ENCODE data around the gene CDH13. TPM values are rescaled to one million over a fixed set of nuclear protein-coding genes. Genes with fewer than 3 reads are reported as not detected.
A peak's percentile ranks its signal among the peaks of the same experiment; 100 is the strongest.

Gene CDH13
- total and polyA plus RNA-seq, 2 of the 8 experiments (the other 6 are each of a cell fraction or from before 2014, with no cell fraction given), result 2.3 to 2.4 TPM

DNA sequence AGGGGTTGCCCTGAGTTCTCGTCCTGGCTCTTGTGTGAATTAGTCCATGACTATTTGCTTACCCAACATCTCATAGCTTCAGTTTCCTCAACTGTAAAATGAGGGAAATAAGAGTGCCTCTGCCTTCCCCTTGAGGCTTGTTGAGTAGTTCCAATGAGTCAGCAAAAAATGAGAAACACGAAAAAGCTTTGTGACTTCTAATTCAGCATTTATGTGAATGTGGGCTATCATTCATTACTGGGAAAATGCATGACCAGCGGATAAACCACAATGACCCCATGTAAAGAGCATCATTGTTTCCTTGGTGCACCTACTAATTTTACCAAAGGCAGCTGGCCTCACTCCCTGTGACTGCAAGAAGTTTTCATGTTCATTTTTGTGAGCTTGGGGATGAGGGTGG is 806.4 kb downstream of the CDH13 start:
- Histone ChIP-seq H2AK5ac (ENCODE audit: low read depth, low read length) (no peak overlapping the region), H4K20me1 (replicated peaks in 1 of 2; ENCODE audit: control insufficient read depth in 1 of 2, insufficient read depth in 2 of 2, low read length in 2 of 2) (peaks cover 0 to 2% of the 10 kb centered on the region in 2 experiments), H3K9me3 (ENCODE audit: insufficient read depth in 2 of 2, low read depth in 1 of 2, low read length in 1 of 2) (no peaks in the 10 kb centered on the region), H3K4me3 (ENCODE audit: extremely low read depth in 1 of 4, insufficient read depth in 2 of 4, low read depth in 3 of 4, low read length in 4 of 4) (no peak overlapping the region), H3K36me3 (ENCODE audit: control insufficient read depth in 2 of 4, insufficient read depth in 4 of 4, low read length in 3 of 4) (no peaks in the 10 kb centered on the region), H3K9ac (replicated peaks in 1 of 4; ENCODE audit: extremely low read depth in 1 of 4, low read depth in 3 of 4, low read length in 3 of 4) (no peak overlapping the region), H2BK120ac (replicated peaks; ENCODE audit: low read depth, low read length) (no peak overlapping the region), H3K79me1 (ENCODE audit: low read depth, low read length) (no peaks in the 10 kb centered on the region), H3K79me2 (ENCODE audit: control insufficient read depth in 1 of 2, insufficient read depth in 2 of 2, low read length in 2 of 2) (no peaks in the 10 kb centered on the region), H3K4me1 (replicated peaks in 1 of 4; ENCODE audit: control insufficient read depth in 3 of 4, insufficient read depth in 4 of 4, low read length in 3 of 4) (no peaks in the 10 kb centered on the region), H4K5ac (ENCODE audit: insufficient read length, low read depth, low read length) (no peak overlapping the region), H4K91ac (replicated peaks; ENCODE audit: insufficient read length, low read length) (no peak overlapping the region), H4K8ac (ENCODE audit: extremely low read depth, insufficient read depth, low read length) (no peak overlapping the region), H2AFZ (ENCODE audit: low read length) (no peak overlapping the region), H2BK15ac (ENCODE audit: low read length) (no peak overlapping the region), H3K14ac (ENCODE audit: insufficient read length) (no peak overlapping the region), H3K18ac (ENCODE audit: extremely low read depth, low read length) (no peak overlapping the region), H3K56ac (replicated peaks; ENCODE audit: insufficient read length, low read depth, low read length) (no peak overlapping the region), H2BK20ac (ENCODE audit: low read length) (no peak overlapping the region), H3K27me3 (replicated peaks in 1 of 4; ENCODE audit: control insufficient read depth in 3 of 4, extremely low read depth in 1 of 4, insufficient read depth in 3 of 4, low read length in 3 of 4) (0 out of 7 replicates have a peak, but pooled peaks cover 0 to 2% (median 0%) of the 10 kb centered on the region in 4 experiments), H2BK12ac (ENCODE audit: low read depth, low read length) (no peak overlapping the region), H3K4me2 (ENCODE audit: insufficient read depth in 1 of 2, low read depth in 2 of 2, low read length in 2 of 2) (no peak overlapping the region), H2BK5ac (ENCODE audit: low read depth, low read length) (no peak overlapping the region), H3K4ac (replicated peaks; ENCODE audit: insufficient read length, low read depth, low read length) (no peak overlapping the region), H3K23me2 (ENCODE audit: low read depth, low read length) (no peaks in the 10 kb centered on the region; the same call in 1 of the 2 replicates), H3K23ac (ENCODE audit: insufficient read length) (no peak overlapping the region), H3K27ac (ENCODE audit: low read depth, low read length) (no peak overlapping the region)
- POLR2A ChIA-PET (ENCODE audit: partially characterized antibody), result no interaction called here
- whole genome bisulfite sequencing, 2 experiments (ENCODE audit: extremely low coverage in 1 of 2, insufficient coverage in 1 of 2, insufficient read length in 1 of 2, insufficient replicate concordance in 2 of 2, low coverage in 1 of 2, low lambda C conversion rate in 2 of 2, missing lambda C conversion rate in 1 of 2), result 87% methylated on average over 3 of the region's 3 CpGs; no CpG with 5 or more reads in 1 of the 2 experiments
- FAIRE-seq, result no peak
- TF ChIP-seq, protein P1, sequence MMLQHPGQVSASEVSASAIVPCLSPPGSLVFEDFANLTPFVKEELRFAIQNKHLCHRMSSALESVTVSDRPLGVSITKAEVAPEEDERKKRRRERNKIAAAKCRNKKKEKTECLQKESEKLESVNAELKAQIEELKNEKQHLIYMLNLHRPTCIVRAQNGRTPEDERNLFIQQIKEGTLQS (IDR thresholded peaks at IDR 0.05; ENCODE audit: insufficient read depth, low read depth, low read length), result no peak
- TF ChIP-seq MAFK (IDR thresholded peaks at IDR 0.05; ENCODE audit: low read depth, low read length), result 0 out of 2 replicates have a peak, but pooled peaks have one; percentile 40
- no peak for TF ChIP-seq GTF2F1 (IDR thresholded peaks at IDR 0.05; ENCODE audit: borderline replicate concordance, low read depth, low read length)
- TF ChIP-seq SP2 (IDR thresholded peaks at IDR 0.05; ENCODE audit: low read length), result no peak
- TF ChIP-seq RFX5 (IDR thresholded peaks at IDR 0.05; ENCODE audit: borderline replicate concordance, low read depth, low read length), result no peak
- TF ChIP-seq SIN3A (conservative IDR thresholded peaks at IDR 0.05 in 1 of 2, IDR thresholded peaks at IDR 0.05 in 1 of 2; ENCODE audit: low read depth in 1 of 2, low read length in 2 of 2), result no peak
- CTCF ChIA-PET (ENCODE audit: partially characterized antibody), result interaction anchor here (0.9 to 2.6 kb wide), 3 partner anchors 12 to 15 kb away, joined by 3 to 12 read pairs (median 4); no protein-coding TSS in a partner anchor
- DNase-seq (ENCODE audit: low read depth in 1 of 2, low spot score in 2 of 2), result no peak
